Measurements from ENCODE around the gene CPA3.

CPA3 gene

DNA sequence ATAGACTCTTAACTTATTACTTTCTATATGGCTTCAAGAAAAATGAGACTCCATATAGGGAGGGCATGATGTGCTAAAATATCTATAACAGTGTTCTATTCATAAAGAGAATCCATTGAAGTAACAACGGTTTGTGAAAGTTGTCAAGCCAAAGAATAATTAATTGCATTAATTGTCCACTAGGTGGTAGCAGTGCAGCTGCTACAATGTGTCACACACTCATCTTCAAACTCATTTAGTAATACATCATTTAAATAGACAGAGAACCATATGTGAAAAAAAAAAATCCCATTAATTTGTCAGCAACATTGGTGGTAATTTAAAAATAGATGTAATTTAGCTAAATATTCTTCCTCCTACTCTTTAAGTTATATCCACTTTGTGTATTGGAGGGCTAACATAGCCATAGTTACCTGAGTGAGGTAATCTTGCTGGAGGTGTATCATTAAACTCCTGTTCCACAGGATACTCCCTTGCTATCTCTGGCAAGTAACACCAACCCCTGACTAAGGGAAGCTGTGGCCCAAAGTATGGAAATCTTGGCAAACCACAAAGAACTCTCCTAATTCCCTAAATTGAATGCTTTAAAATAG, 3.7 kb upstream of the CPA3 start:
- DNase-seq = peak; percentile 56

- DNase-seq = no peak
Measured at GRCh38 chr3:148863297-148863696, 1.8 kb upstream of the CPA3 start.

GRCh38 chr3:148863814-148864213, 1.3 kb upstream of the CPA3 start:
- no peak for DNase-seq

- DNase-seq = peak; percentile 79
Measured at GRCh38 chr3:148866261-148866660, 1.2 kb downstream of the CPA3 start.

GRCh38 chr3:148873270-148873927, 8.3 kb downstream of the CPA3 start:
- no peak for DNase-seq

DNA sequence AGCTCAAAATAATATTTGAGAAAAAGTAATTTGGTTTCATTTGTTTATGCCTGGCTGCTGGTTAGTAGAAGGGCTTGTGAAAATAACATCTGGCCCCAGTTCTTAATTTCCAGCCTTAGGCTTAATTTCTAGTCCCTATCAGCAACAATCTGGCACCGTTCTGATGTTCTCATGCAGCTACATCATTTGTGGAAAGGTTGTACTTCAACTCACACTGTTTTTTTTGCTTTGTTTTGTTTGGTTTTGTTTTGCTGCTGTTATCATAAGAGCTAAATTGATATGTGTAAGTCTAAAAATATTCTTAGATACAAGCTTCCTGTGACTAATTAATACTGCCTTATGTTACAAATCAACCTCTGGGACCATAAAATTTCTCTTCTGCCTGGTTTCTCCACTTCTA, 8.9 kb downstream of the CPA3 start:
- no peak for DNase-seq

DNA sequence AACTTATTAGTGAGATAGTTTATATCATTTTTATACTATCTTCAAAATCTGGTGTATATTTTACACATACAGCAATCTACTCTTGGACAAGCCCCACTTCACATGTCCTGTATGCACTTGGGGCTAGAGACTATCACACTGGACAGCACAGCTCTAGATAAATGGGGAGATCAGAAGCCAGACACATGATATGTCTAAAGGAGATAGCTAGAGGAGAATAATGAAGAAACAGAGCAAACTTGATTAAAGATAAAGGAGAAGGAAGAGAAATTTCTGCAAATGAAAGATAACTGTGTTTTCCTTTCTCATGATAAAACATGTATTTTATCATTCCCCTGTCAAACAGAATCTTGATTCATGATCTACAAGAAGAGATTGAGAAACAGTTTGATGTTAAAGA, 13.0 kb downstream of the CPA3 start:
- no peak for DNase-seq

DNA sequence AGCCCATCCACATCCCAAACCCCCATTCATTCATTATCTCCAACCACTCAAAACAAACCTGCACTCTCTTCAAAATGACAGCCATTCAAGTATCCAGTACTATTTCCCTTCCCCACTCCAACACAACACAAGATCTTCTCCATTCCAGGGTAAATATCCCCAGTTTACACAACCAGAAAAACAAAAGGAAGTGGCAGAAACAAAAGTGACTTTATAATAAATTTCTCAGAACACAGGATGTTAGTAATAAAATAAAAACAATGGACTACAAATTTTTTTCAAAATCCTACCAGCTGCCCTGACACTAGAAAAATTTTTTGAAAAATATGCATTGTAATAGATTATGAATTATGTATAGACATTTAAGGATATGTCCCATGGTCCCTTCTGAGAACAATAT, 14.2 kb downstream of the CPA3 start:
- DNase-seq = no peak

DNA sequence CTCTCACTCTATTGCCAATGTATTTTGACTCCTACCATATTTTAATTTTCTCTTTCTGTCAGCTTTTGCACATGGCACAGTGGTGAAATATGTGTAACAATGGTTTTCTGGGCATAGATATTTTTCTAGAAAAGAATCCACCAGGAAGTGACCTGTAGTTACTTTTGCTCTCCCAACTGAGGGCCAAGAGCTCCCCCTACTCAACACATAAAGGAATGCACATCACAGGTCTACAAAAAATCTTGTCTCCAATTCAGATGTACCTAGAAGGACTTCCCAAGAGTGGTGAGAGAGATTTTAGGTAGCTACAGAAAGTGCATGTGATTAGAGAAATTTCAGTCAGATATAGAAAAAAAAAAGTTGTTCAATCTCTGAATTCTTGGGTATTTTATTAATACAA, 15.6 kb downstream of the CPA3 start:
- DNase-seq = no peak

GRCh38 chr3:148881286-148881685, 16.2 kb downstream of the CPA3 start:
- DNase-seq = peak; percentile 61

GRCh38 chr3:148882288-148882687, 17.2 kb downstream of the CPA3 start:
- DNase-seq = peak; percentile 36

- DNase-seq = no peak
Measured at GRCh38 chr3:148883163-148883562, 18.1 kb downstream of the CPA3 start.

DNA sequence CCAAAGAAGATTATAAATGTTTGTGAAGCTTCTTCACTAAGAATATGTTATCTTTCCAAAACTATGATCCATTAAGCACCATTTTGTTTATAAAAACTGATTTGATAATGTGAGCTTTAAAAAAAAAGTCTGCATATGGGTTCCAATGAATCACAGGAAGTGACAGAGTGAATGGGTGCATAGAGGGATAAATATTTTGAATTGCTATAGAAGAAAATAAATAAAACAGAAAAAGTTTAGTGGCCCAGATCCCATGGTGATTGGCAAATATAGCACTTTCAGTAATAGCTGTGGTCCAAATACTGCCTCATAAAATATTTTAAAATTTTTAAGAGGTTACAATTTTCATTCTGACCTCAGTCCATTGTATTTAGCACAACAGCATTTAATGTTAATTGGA, 19.2 kb downstream of the CPA3 start:
- peak; percentile 44 for DNase-seq

- DNase-seq = no peak
Measured at GRCh38 chr3:148889828-148890227, 24.7 kb downstream of the CPA3 start.

DNA sequence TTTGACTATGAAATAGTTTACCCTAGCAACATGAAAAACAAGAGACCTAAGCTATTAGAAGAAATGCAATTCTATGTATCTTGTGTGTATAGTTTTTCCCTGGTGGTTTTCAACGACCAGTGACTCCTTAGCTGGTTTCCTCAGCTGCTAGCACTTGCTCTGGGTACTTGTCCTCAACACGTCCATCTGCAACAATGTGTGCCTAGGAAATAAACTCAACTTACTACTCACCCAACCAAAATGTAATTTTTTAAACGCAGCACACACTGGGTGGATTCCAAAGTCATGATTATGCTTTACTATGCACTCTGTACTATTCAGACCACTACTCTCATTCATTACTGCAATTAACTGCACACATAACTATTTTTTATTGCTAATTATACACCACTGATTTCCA, 31.0 kb downstream of the CPA3 start:
- no peak for DNase-seq

GRCh38 chr3:148901987-148902791, 37.1 kb downstream of the CPA3 start:
- DNase-seq = peak; percentile 86

- peak; percentile 82 for DNase-seq
Measured at GRCh38 chr3:148903022-148903442, 37.9 kb downstream of the CPA3 start.

DNA sequence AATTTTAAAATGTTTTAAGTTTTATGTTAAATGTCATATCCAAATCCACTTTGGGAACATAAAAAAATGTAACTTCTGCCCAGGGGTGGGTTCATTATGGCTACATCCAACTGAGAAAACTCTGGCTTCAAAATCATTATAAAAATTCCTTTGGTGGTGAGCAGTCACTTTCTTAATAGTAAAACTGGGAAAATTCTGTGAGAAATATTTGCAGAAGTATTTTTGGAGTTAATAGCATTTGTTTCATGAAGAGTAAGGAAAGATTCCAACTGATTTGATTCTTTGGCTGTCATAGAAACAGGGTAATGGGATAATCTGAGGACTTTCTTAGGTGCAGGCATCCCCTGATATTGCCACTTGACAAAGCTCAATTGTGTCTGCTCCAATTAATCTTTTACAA, 38.8 kb downstream of the CPA3 start:
- DNase-seq = peak; percentile 45

- no peak for DNase-seq
Measured at GRCh38 chr3:148906667-148907066, 41.6 kb downstream of the CPA3 start.

DNA sequence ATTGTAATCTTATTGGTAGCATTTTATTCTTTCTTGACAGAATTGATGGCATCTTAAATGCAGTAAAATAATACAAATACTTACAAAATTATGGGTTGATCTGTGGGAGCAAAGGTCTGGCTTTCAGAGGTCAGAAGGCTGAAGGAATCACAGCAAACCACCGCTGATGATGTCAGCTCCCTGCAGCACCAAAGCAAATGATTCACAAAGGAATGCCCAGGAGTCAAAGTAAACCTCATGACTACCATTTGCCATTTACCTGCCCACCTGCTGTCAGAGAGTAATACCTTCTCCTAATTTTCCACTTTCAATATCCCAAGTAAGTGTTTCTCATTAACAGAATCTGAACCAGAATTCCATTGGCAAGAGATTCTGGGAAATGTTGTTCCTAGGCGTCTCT, 46.1 kb downstream of the CPA3 start:
- no peak for DNase-seq

DNA sequence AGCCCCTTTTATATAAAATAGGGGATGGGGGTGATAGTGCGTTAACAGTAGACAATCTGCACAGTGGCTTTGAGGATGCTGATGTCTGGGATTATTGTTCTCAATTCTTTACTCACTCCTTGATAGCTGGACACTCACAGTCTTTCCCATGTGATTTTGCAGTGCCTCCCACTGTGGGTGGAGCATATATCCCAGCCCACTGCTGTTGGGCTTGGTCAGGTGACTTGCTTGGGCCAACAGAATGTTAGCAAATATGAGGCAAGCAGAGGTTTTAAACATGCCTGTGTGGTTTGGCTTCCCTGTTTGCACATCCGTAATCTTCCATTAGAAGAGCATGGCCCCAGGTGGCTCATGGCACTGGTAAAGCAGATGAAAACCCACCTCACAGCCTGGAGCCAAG, 46.5 kb downstream of the CPA3 start:
- no peak for DNase-seq

DNA sequence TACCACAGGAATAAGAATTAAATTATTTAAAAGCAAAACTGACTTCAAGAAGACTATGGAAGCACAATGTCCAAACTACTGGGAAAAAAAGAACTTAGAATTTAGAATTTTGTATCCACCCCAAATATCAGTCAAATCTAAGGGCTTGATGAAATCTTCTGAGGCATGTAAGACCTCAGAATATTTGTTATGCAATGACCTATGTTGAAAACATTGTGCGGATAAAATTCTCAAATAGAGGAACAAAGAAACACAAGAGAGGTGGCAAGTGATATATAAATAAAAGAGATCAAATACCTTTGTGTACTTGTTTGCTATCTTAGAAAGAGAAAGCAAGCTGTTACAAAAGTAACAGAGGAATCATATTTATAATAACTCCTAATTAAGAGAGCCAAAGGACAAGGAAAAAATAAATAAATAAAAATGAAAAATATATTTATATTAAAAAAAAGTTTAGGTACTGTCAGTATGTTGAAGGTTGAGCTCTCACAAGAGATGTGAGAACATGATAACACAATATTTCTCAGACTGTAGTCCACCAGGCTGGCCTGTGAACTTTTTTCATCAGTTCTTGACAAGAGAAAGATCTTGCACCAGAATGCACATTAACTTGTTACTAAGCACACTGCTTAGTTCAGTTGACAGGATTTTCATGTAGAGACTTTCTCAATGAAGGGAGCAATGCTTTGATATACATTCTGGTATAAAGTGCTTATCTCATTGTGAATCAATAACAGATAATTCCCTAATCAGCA, 50.0 kb downstream of the CPA3 start:
- no peak for DNase-seq

GRCh38 chr3:148916132-148916531, 51.0 kb downstream of the CPA3 start:
- DNase-seq = no peak
